ENCODE measurements around the gene SCIMP. TPM values are rescaled to one million over a fixed set of nuclear protein-coding genes. Genes with fewer than 3 reads are reported as not detected.
"Not testable (repeated sequence)": the region's sequence is repeated elsewhere in the genome, so short reads cannot be mapped to it uniquely, and the experiment has no call there.

SCIMP gene
- total RNA-seq, 1 donor from 2014 or later = not detected

- intact Hi-C loops (cut with micrococcal nuclease) = loop anchor here (2.0 to 10.0 kb wide), 3 partner anchors 81 to 113 kb away; partner anchors contain the start of genes RABEP1, ZFP3 and ZNF232
These were observed 42.9 kb downstream of the SCIMP start, which contains the start of gene ZNF594 for GRCh38 chr17:5191541-5192417. TSS of gene ZNF594 (minus strand) at chr17:5191868. CDS start at chr17:5184256, 7,612 bp downstream.

GRCh38 chr17:5184288-5184687 is 50.4 kb downstream of the SCIMP start:
- intact Hi-C loops (cut with micrococcal nuclease) = no loop called here

GRCh38 chr17:5183410-5183793 is 51.3 kb downstream of the SCIMP start:
- intact Hi-C loops (cut with micrococcal nuclease) = no loop called here

- intact Hi-C loops (cut with micrococcal nuclease) = no loop called here
These were observed 51.9 kb downstream of the SCIMP start for GRCh38 chr17:5182597-5183409.

- intact Hi-C loops (cut with micrococcal nuclease) = no loop called here
These were observed 53.0 kb downstream of the SCIMP start for GRCh38 chr17:5181509-5182305.

GRCh38 chr17:5179003-5179402 is 55.7 kb downstream of the SCIMP start:
- intact Hi-C loops (cut with micrococcal nuclease) = no loop called here

GRCh38 chr17:5175027-5175426 is 59.6 kb downstream of the SCIMP start:
- intact Hi-C loops (cut with micrococcal nuclease) = not testable (repeated sequence)

- intact Hi-C loops (cut with micrococcal nuclease) = not testable (repeated sequence)
These were observed 68.7 kb downstream of the SCIMP start for GRCh38 chr17:5165791-5166564.

- intact Hi-C loops (cut with micrococcal nuclease) = no loop called here
These were observed 70.2 kb downstream of the SCIMP start for GRCh38 chr17:5164436-5164835.

- intact Hi-C loops (cut with micrococcal nuclease) = not testable (repeated sequence)
These were observed 72.9 kb downstream of the SCIMP start for GRCh38 chr17:5161793-5162192.

- intact Hi-C loops (cut with micrococcal nuclease) = not testable (repeated sequence)
These were observed 74.0 kb downstream of the SCIMP start for GRCh38 chr17:5160702-5161101.

Other genes with a start within 250 kb of the SCIMP start
- 70.7 and 73.7 TPM in 2 replicates for gene CAMTA2, start 247.2 kb downstream of the SCIMP start, total RNA-seq
- gene INCA1, start 237.3 kb downstream of the SCIMP start, total RNA-seq = 0.25 and 0.27 TPM in 2 replicates
- gene KIF1C, start 236.9 kb downstream of the SCIMP start, total RNA-seq = 38.6 and 42.5 TPM in 2 replicates
- gene SLC52A1, start 199.4 kb downstream of the SCIMP start, total RNA-seq = 0.16 and 0.30 TPM in 2 replicates
- gene ZFP3, start 156.4 kb downstream of the SCIMP start, total RNA-seq = 3.5 and 3.7 TPM in 2 replicates
- 11.1 TPM in 2 replicates for gene ZNF232, start 123.0 kb downstream of the SCIMP start, total RNA-seq
- 0.02 and 0.09 TPM in 2 replicates for gene USP6, start 118.8 kb downstream of the SCIMP start, total RNA-seq
- 8.6 and 10.5 TPM in 2 replicates for gene ZNF594, start 43.0 kb downstream of the SCIMP start, total RNA-seq
- 37.0 and 39.3 TPM in 2 replicates for gene RABEP1, start 47.4 kb upstream of the SCIMP start, total RNA-seq
- gene NUP88, start 184.8 kb upstream of the SCIMP start, total RNA-seq = 96.4 and 97.0 TPM in 2 replicates
- gene RPAIN, start 185.3 kb upstream of the SCIMP start, total RNA-seq = 48.9 and 52.2 TPM in 2 replicates
- gene C1QBP, start 204.3 kb upstream of the SCIMP start, total RNA-seq = 199 and 200 TPM in 2 replicates
- gene DHX33, start 234.1 kb upstream of the SCIMP start, total RNA-seq = 20.4 and 21.0 TPM in 2 replicates